WTC11 (cell line): ENCODE measurements around the gene WNT5A. TPM values are rescaled to one million over a fixed set of nuclear protein-coding genes. Genes with fewer than 3 reads are reported as not detected.

ENCODE experiments used
- ATAC-seq: fragments of 200-7000 bp; cut with Tn5 transposase; 2 replicates; pipeline ENCODE4 v1.10.0; 2021; ENCODE audit warnings: mild to moderate bottlenecking, moderate library complexity
- CTCF ChIA-PET: fragments of 300-600 bp; sonication (Branson Sonifier 250); formaldehyde crosslinking; loops from one replicate; lab custom pipeline; 2021; ENCODE audit warnings: antibody characterized with exemption; lab: Charles Lee
- POLR2A ChIA-PET: fragments of 350-600 bp; sonication (Branson Sonifier 250); formaldehyde crosslinking; loops from one replicate; lab custom pipeline; 2021; ENCODE audit warnings: antibody characterized with exemption; lab: Charles Lee
- DNase-seq: peaks from one replicate; pipeline ENCODE4 v3.0.0; 2021; ENCODE audit warnings: low spot score
- H3K27ac Mint-ChIP-seq: 2 replicates; pipeline ENCODE4 v1.8.0; 2021; ENCODE audit warnings: mixed read lengths
- H3K27me3 Mint-ChIP-seq: 2 replicates; pipeline ENCODE4 v1.8.0; 2021; ENCODE audit warnings: low read depth, mild to moderate bottlenecking, moderate library complexity, mixed read lengths
- H3K36me3 Mint-ChIP-seq: 2 replicates; pipeline ENCODE4 v1.8.0; 2021; ENCODE audit warnings: mixed read lengths
- H3K4me1 Mint-ChIP-seq: 2 replicates; pipeline ENCODE4 v1.8.0; 2022; ENCODE audit warnings: mixed read lengths
- H3K4me3 Mint-ChIP-seq: 2 replicates; pipeline ENCODE4 v1.8.0; 2021; ENCODE audit warnings: mild to moderate bottlenecking, moderate library complexity, mixed read lengths
- H3K9me3 Mint-ChIP-seq: 2 replicates; pipeline ENCODE4 v1.8.0; 2021; ENCODE audit warnings: mixed read lengths
- AFF4 ChIP-seq: sonication (generic); formaldehyde crosslinking; IDR thresholded peaks from 2 replicates; pipeline ENCODE4 v1.8.1; 2023; ENCODE audit warnings: mild to moderate bottlenecking, missing genetic modification reagents, borderline replicate concordance
- ATF6 ChIP-seq: sonication (generic); formaldehyde crosslinking; IDR thresholded peaks from 2 replicates; pipeline ENCODE4 v1.8.1; 2023; ENCODE audit warnings: mild to moderate bottlenecking, missing genetic modification reagents
- CTCF ChIP-seq: fragments of 200-600 bp; IDR thresholded peaks from 2 replicates; pipeline ENCODE4 v1.8.0; 2022; ENCODE audit warnings: antibody characterized with exemption
- HMGA2 ChIP-seq: fragments of 250-450 bp; sonication (Bioruptor Pico); IDR thresholded peaks from 2 replicates; pipeline ENCODE4 v1.4.0; 2021; ENCODE audit warnings: mild to moderate bottlenecking, moderate library complexity
- JUN ChIP-seq: sonication (generic); formaldehyde crosslinking; IDR thresholded peaks from 2 replicates; pipeline ENCODE4 v1.8.0; 2023; ENCODE audit warnings: mild to moderate bottlenecking, missing genetic modification reagents
- MLX ChIP-seq: sonication (generic); formaldehyde crosslinking; IDR thresholded peaks from 2 replicates; pipeline ENCODE4 v1.8.1; 2023; ENCODE audit warnings: mild to moderate bottlenecking, missing genetic modification reagents, moderate library complexity
- MXD4 ChIP-seq: fragments of 250-450 bp; sonication (Bioruptor Pico); IDR thresholded peaks from 2 replicates; pipeline ENCODE4 v1.8.0; 2021; ENCODE audit warnings: mild to moderate bottlenecking, moderate library complexity, borderline replicate concordance
- NR1H2 ChIP-seq: sonication (generic); formaldehyde crosslinking; IDR thresholded peaks from 2 replicates; pipeline ENCODE4 v1.9.0; 2021; ENCODE audit warnings: mild to moderate bottlenecking, moderate library complexity, missing genetic modification reagents
- NR2C2 ChIP-seq: sonication (generic); formaldehyde crosslinking; IDR thresholded peaks from 2 replicates; pipeline ENCODE4 v1.8.0; 2022; ENCODE audit warnings: mild to moderate bottlenecking, missing genetic modification reagents
- PRRX2 ChIP-seq: fragments of 250-450 bp; sonication (Bioruptor Pico); IDR thresholded peaks from 2 replicates; pipeline ENCODE4 v1.8.0; 2021; ENCODE audit warnings: mild to moderate bottlenecking
- SOX15 ChIP-seq: fragments of 250-450 bp; sonication (Bioruptor Pico); IDR thresholded peaks from 2 replicates; pipeline ENCODE4 v1.9.0; 2021; ENCODE audit warnings: mild to moderate bottlenecking
- SP1 ChIP-seq: sonication (generic); formaldehyde crosslinking; conservative IDR thresholded peaks from 2 replicates; pipeline ENCODE4 v1.8.1; 2022; ENCODE audit warnings: missing genetic modification reagents
- TEAD4 ChIP-seq: sonication (generic); formaldehyde crosslinking; IDR thresholded peaks from 2 replicates; pipeline ENCODE4 v1.8.0; 2022; ENCODE audit warnings: mild to moderate bottlenecking, missing genetic modification reagents
- USF2 ChIP-seq: sonication (generic); formaldehyde crosslinking; IDR thresholded peaks from 2 replicates; pipeline ENCODE4 v1.8.1; 2023; ENCODE audit warnings: mild to moderate bottlenecking, missing genetic modification reagents, moderate library complexity
- ZBTB21 ChIP-seq: sonication (generic); formaldehyde crosslinking; IDR thresholded peaks from 2 replicates; pipeline ENCODE4 v1.8.1; 2023; ENCODE audit warnings: mild to moderate bottlenecking, missing genetic modification reagents, borderline replicate concordance
- ZNF121 ChIP-seq: sonication (generic); formaldehyde crosslinking; IDR thresholded peaks from 2 replicates; pipeline ENCODE4 v1.8.0; 2023; ENCODE audit warnings: missing genetic modification reagents
- ZNF263 ChIP-seq: sonication (generic); formaldehyde crosslinking; IDR thresholded peaks from 2 replicates; pipeline ENCODE4 v1.8.1; 2022; ENCODE audit warnings: low read depth, mild to moderate bottlenecking, moderate library complexity, missing genetic modification reagents
- ZNF416 ChIP-seq: fragments of 250-450 bp; sonication (Bioruptor Pico); IDR thresholded peaks from 2 replicates; pipeline ENCODE4 v1.9.0; 2021; ENCODE audit warnings: mild to moderate bottlenecking, inconsistent platforms
- ZNF425 ChIP-seq: fragments of 250-450 bp; sonication (Bioruptor Pico); conservative IDR thresholded peaks from 2 replicates; pipeline ENCODE4 v1.9.0; 2021; ENCODE audit warnings: mild to moderate bottlenecking
- ZNF512 ChIP-seq: sonication (generic); formaldehyde crosslinking; IDR thresholded peaks from 2 replicates; pipeline ENCODE4 v1.8.1; 2022; ENCODE audit warnings: missing genetic modification reagents, borderline replicate concordance
- total RNA-seq: library from RNA; stranded (reverse); gene quantifications from 3 replicates; pipeline ENCODE4 v1.2.3, GENCODE V29; 2021

WNT5A gene
- total RNA-seq, 1 experiment from 2014 or later, result 10.6 TPM

GRCh38 chr3:55439657-55440056 is 47.4 kb downstream of the WNT5A start:
- Mint-ChIP-seq H3K4me3 (no peak overlapping the region), H3K4me1 (no peaks in the 10 kb centered on the region), H3K36me3 (no peaks in the 10 kb centered on the region), H3K9me3 (no peaks in the 10 kb centered on the region), H3K27me3 (no peaks in the 10 kb centered on the region), H3K27ac (no peak overlapping the region)
- ATAC-seq (no peak), DNase-seq (no peak)
- CTCF ChIA-PET, result no interaction called here
- POLR2A ChIA-PET, result no interaction called here
- no peak for TF ChIP-seq HMGA2 (CRISPR knock-in tag)
- TF ChIP-seq JUN, result no peak
- no peak for TF ChIP-seq NR1H2 (CRISPR knock-in tag)
- no peak for TF ChIP-seq ZNF512 (CRISPR knock-in tag)
- no peak for TF ChIP-seq MXD4 (CRISPR knock-in tag)
- no peak for TF ChIP-seq ZNF416 (CRISPR knock-in tag)
- no peak for TF ChIP-seq ZNF121 (CRISPR knock-in tag)
- no peak for TF ChIP-seq NR2C2
- no peak for TF ChIP-seq ZNF425 (CRISPR knock-in tag)
- TF ChIP-seq PRRX2, result no peak
- TF ChIP-seq USF2, result no peak
- TF ChIP-seq ATF6 (CRISPR knock-in tag), result no peak
- no peak for TF ChIP-seq ZBTB21 (CRISPR knock-in tag)
- no peak for TF ChIP-seq SP1 (CRISPR knock-in tag)
- TF ChIP-seq TEAD4, result no peak
- TF ChIP-seq ZNF263 (CRISPR knock-in tag), result no peak
- TF ChIP-seq CTCF, result no peak
- no peak for TF ChIP-seq MLX (CRISPR knock-in tag)
- TF ChIP-seq SOX15 (CRISPR knock-in tag), result no peak
- no peak for TF ChIP-seq AFF4 (CRISPR knock-in tag)
